Liver (tissue), 9 donors: ENCODE measurements around the gene MBNL2. TPM values are rescaled to one million over a fixed set of nuclear protein-coding genes. Genes with fewer than 3 reads are reported as not detected.

Source experiments
- DNase-seq: peaks from one replicate; pipeline ENCODE4 v3.0.0-alpha.2; 2017; ENCODE audit warnings: low spot score
- H3K27ac ChIP-seq, 2 donors: one replicate each; pipeline ENCODE4 v1.7.0; 2013; ENCODE audit warnings: inconsistent platforms in 2 of 2, low read length in 2 of 2, control low read depth in 1 of 2, low read depth in 1 of 2, mild to moderate bottlenecking in 1 of 2
- H3K27me3 ChIP-seq, 4 donors: one replicate each; pipeline versions ENCODE4 v1.6.1 to v1.7.0; 2013; ENCODE audit warnings: low read length in 3 of 4, inconsistent platforms in 1 of 4, mild to moderate bottlenecking in 1 of 4, moderate library complexity in 1 of 4; ENCODE audit not compliant: control insufficient read depth in 4 of 4, insufficient read depth in 4 of 4
- H3K36me3 ChIP-seq, 4 donors: one replicate each; pipeline versions ENCODE4 v1.6.1 to v1.7.0; 2013; ENCODE audit warnings: low read length in 3 of 4, mild to moderate bottlenecking in 3 of 4, low read depth in 1 of 4, moderate library complexity in 1 of 4; ENCODE audit not compliant: control insufficient read depth in 4 of 4, insufficient read depth in 3 of 4
- H3K4me1 ChIP-seq, 4 donors: one replicate each; pipeline versions ENCODE4 v1.6.1 to v1.7.0; 2013; ENCODE audit warnings: low read length in 3 of 4, mild to moderate bottlenecking in 3 of 4, moderate library complexity in 1 of 4; ENCODE audit not compliant: control insufficient read depth in 4 of 4, insufficient read depth in 4 of 4
- H3K4me3 ChIP-seq, 3 donors: one replicate each; pipeline versions ENCODE4 v1.6.1 to v1.7.0; 2013; ENCODE audit warnings: low read length in 3 of 3, control low read depth in 1 of 3, low read depth in 1 of 3, mild to moderate bottlenecking in 1 of 3
- H3K9ac ChIP-seq, 2 donors: one replicate each; pipeline ENCODE4 v1.7.0; 2013; ENCODE audit warnings: low read length in 2 of 2, mild to moderate bottlenecking in 2 of 2, moderate library complexity in 2 of 2, control low read depth in 1 of 2, low read depth in 1 of 2
- H3K9me3 ChIP-seq, 4 donors: one replicate each; pipeline versions ENCODE4 v1.6.1 to v1.7.0; 2013; ENCODE audit warnings: low read length in 3 of 4; ENCODE audit not compliant: control insufficient read depth in 4 of 4
- EGR1 ChIP-seq, 2 donors: IDR thresholded peaks; 2 replicates each; pipeline ENCODE4 v1.6.1; 2016 to 2018; ENCODE audit warnings: antibody characterized with exemption in 2 of 2, low read depth in 2 of 2
- FOXA1 ChIP-seq: IDR thresholded peaks from 2 replicates; pipeline ENCODE4 v1.6.1; 2016; ENCODE audit warnings: antibody characterized with exemption
- FOXA2 ChIP-seq: IDR thresholded peaks from 2 replicates; pipeline ENCODE4 v1.6.1; 2016; ENCODE audit warnings: antibody characterized with exemption
- HNF4G ChIP-seq: IDR thresholded peaks from 2 replicates; pipeline ENCODE4 v1.6.1; 2016; ENCODE audit warnings: antibody characterized with exemption
- JUND ChIP-seq, 2 donors: IDR thresholded peaks; 2 replicates each; pipeline ENCODE4 v1.6.1; 2016; ENCODE audit warnings: antibody characterized with exemption in 2 of 2
- MAX ChIP-seq: IDR thresholded peaks from 2 replicates; pipeline ENCODE4 v1.6.1; 2016; ENCODE audit warnings: antibody characterized with exemption
- REST ChIP-seq: IDR thresholded peaks from 2 replicates; pipeline ENCODE4 v1.6.1; 2016; ENCODE audit warnings: antibody characterized with exemption, mild to moderate bottlenecking
- RXRA ChIP-seq, 2 donors: IDR thresholded peaks; 2 replicates each; pipeline ENCODE4 v1.6.1; 2017 to 2018; ENCODE audit warnings: antibody characterized with exemption in 2 of 2, mild to moderate bottlenecking in 1 of 2
- SP1 ChIP-seq: IDR thresholded peaks from 2 replicates; pipeline ENCODE4 v1.6.1; 2018; ENCODE audit warnings: antibody characterized with exemption, mild to moderate bottlenecking
- TAF1 ChIP-seq: conservative IDR thresholded peaks from 2 replicates; pipeline ENCODE4 v1.6.1; 2016; ENCODE audit warnings: antibody characterized with exemption, mild to moderate bottlenecking
- YY1 ChIP-seq: IDR thresholded peaks from 2 replicates; pipeline ENCODE4 v1.6.1; 2016; ENCODE audit warnings: antibody characterized with exemption, mild to moderate bottlenecking
- WGBS: extraction: QIAGEN DNeasy Blood & Tissue Kit; methylation state at CpG from one replicate; pipeline ENCODE4 v1.1.7; 2013; 5-methylcytosine and 5-hydroxymethylcytosine counted together
- polyA plus RNA-seq, 2 donors: library from polyadenylated mRNA; stranded (reverse) in 1 of 2; unstranded in 1 of 2; fragments of 200-250 nt in 1 of 2; fragments of >200 nt in 1 of 2; fragmentation: Nextera tagmentation in 1 of 2; extraction: Ambion mirVana in 1 of 2; gene quantifications; one replicate each; pipeline versions ENCODE4 v1.2.1 to v1.2.3, GENCODE V29; 2013 to 2015
- total RNA-seq, 2 donors: library from RNA; depleted of rRNA; stranded (reverse); fragments of >200 nt; gene quantifications; one replicate each; pipeline ENCODE4 v1.2.3, GENCODE V29; 2014
- TF ChIP-seq, protein P1 (sequence below): IDR thresholded peaks from 2 replicates; pipeline ENCODE4 v1.6.1; 2016; ENCODE audit warnings: antibody characterized with exemption
- TF ChIP-seq, protein P2 (sequence below): IDR thresholded peaks from 2 replicates; pipeline ENCODE4 v1.6.1; 2016; ENCODE audit warnings: antibody characterized with exemption
- TF ChIP-seq, protein P3 (sequence below): fragments of 150-350 bp; IDR thresholded peaks from 2 replicates; pipeline ENCODE4 v1.5.1; 2017; ENCODE audit warnings: improper control_type of control experiment, low read depth, low read length; ENCODE audit not compliant: missing input control
- donor health status: healthy.
- donor health status: healthy.
- donor health status: healthy.
- donor health status: healthy.
- donor health status: healthy.

The MBNL2 gene
- total and polyA plus RNA-seq, 4 donors = 16.0 to 49.6 (median 36.8) TPM

- Histone ChIP-seq H3K4me1 (peaks cover 6 to 39% (median 26%) of the 10 kb centered on the region in 4 donors), H3K27ac (no peak overlapping the region)
- DNase-seq = no peak
Measured at GRCh38 chr13:97272526-97272925, 50.4 kb downstream of the MBNL2 start.

More at GRCh38 chr13:97272526-97272925, 50.4 kb downstream of the MBNL2 start:
- no peaks in the 10 kb centered on the region for H3K9me3 ChIP-seq
- H3K36me3 ChIP-seq = peaks cover 0 to 10% (median 3%) of the 10 kb centered on the region in 4 donors
- no peak overlapping the region for H3K4me3 ChIP-seq
- H3K9ac ChIP-seq = no peak overlapping the region
- 94% methylated on average over 1 of the region's 1 CpG for WGBS
- H3K27me3 ChIP-seq = no peaks in the 10 kb centered on the region
- TF ChIP-seq, protein P1, sequence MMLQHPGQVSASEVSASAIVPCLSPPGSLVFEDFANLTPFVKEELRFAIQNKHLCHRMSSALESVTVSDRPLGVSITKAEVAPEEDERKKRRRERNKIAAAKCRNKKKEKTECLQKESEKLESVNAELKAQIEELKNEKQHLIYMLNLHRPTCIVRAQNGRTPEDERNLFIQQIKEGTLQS = no peak
- TF ChIP-seq FOXA1 = no peak
- no peak for TF ChIP-seq SP1
- TF ChIP-seq RXRA (IDR thresholded peaks at IDR 0.05) = no peak
- TF ChIP-seq, protein P2, sequence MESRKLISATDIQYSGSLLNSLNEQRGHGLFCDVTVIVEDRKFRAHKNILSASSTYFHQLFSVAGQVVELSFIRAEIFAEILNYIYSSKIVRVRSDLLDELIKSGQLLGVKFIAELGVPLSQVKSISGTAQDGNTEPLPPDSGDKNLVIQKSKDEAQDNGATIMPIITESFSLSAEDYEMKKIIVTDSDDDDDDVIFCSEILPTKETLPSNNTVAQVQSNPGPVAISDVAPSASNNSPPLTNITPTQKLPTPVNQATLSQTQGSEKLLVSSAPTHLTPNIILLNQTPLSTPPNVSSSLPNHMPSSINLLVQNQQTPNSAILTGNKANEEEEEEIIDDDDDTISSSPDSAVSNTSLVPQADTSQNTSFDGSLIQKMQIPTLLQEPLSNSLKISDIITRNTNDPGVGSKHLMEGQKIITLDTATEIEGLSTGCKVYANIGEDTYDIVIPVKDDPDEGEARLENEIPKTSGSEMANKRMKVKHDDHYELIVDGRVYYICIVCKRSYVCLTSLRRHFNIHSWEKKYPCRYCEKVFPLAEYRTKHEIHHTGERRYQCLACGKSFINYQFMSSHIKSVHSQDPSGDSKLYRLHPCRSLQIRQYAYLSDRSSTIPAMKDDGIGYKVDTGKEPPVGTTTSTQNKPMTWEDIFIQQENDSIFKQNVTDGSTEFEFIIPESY = no peak
- TF ChIP-seq MAX = no peak
- TF ChIP-seq HNF4G = no peak
- TF ChIP-seq EGR1 (IDR thresholded peaks at IDR 0.05; ENCODE audit: low read depth in 2 of 2) = no peak
- no peak for TF ChIP-seq FOXA2
- no peak for TF ChIP-seq REST
- TF ChIP-seq, protein P3, sequence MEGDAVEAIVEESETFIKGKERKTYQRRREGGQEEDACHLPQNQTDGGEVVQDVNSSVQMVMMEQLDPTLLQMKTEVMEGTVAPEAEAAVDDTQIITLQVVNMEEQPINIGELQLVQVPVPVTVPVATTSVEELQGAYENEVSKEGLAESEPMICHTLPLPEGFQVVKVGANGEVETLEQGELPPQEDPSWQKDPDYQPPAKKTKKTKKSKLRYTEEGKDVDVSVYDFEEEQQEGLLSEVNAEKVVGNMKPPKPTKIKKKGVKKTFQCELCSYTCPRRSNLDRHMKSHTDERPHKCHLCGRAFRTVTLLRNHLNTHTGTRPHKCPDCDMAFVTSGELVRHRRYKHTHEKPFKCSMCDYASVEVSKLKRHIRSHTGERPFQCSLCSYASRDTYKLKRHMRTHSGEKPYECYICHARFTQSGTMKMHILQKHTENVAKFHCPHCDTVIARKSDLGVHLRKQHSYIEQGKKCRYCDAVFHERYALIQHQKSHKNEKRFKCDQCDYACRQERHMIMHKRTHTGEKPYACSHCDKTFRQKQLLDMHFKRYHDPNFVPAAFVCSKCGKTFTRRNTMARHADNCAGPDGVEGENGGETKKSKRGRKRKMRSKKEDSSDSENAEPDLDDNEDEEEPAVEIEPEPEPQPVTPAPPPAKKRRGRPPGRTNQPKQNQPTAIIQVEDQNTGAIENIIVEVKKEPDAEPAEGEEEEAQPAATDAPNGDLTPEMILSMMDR = no peak
- no peak for TF ChIP-seq JUND (IDR thresholded peaks at IDR 0.05)
- no peak for TF ChIP-seq TAF1
- no peak for TF ChIP-seq YY1
